ENCODE results near the gene BAHD1.

The BAHD1 gene

GRCh38 chr15:40405501-40406381, 35.0 kb upstream of the BAHD1 start, which contains the start of gene IVD:
Gene IVD (plus strand): TSS chr15:40405795. CDS start chr15:40405828, 33 bp downstream.
- peak within 1 kb of the TSS; percentile 58 for H3K4me3 ChIP-seq (ENCODE audit: control insufficient read depth, low read depth, low read length)
- no peak for TF ChIP-seq CTCF (IDR thresholded peaks at IDR 0.05; ENCODE audit: control insufficient read depth, insufficient read depth, low read depth, low read length, missing control alignments)
- DNase-seq (ENCODE audit: low read depth): peak; percentile 87

- TF ChIP-seq CTCF (IDR thresholded peaks at IDR 0.05; ENCODE audit: control insufficient read depth, insufficient read depth, low read depth, low read length, missing control alignments): no peak
- no peak overlapping the region for H3K4me3 ChIP-seq (ENCODE audit: control insufficient read depth, low read depth, low read length)
- no peak for DNase-seq (ENCODE audit: low read depth)
These were observed 33.3 kb upstream of the BAHD1 start for GRCh38 chr15:40407330-40407990.

- DNase-seq (ENCODE audit: low read depth): no peak
- no peak for TF ChIP-seq CTCF (IDR thresholded peaks at IDR 0.05; ENCODE audit: control insufficient read depth, insufficient read depth, low read depth, low read length, missing control alignments)
- H3K4me3 ChIP-seq (ENCODE audit: control insufficient read depth, low read depth, low read length): no peak overlapping the region
These were observed 31.4 kb upstream of the BAHD1 start for GRCh38 chr15:40409366-40409765.

- DNase-seq (ENCODE audit: low read depth): no peak
- no peak for TF ChIP-seq CTCF (IDR thresholded peaks at IDR 0.05; ENCODE audit: control insufficient read depth, insufficient read depth, low read depth, low read length, missing control alignments)
- H3K4me3 ChIP-seq (ENCODE audit: control insufficient read depth, low read depth, low read length): no peak overlapping the region
These were observed 30.3 kb upstream of the BAHD1 start for GRCh38 chr15:40410476-40410875.

GRCh38 chr15:40412095-40412759, 28.5 kb upstream of the BAHD1 start:
- no peak for DNase-seq (ENCODE audit: low read depth)
- no peak for TF ChIP-seq CTCF (IDR thresholded peaks at IDR 0.05; ENCODE audit: control insufficient read depth, insufficient read depth, low read depth, low read length, missing control alignments)
- no peak overlapping the region for H3K4me3 ChIP-seq (ENCODE audit: control insufficient read depth, low read depth, low read length)

GRCh38 chr15:40413036-40413435, 27.7 kb upstream of the BAHD1 start:
- no peak for TF ChIP-seq CTCF (IDR thresholded peaks at IDR 0.05; ENCODE audit: control insufficient read depth, insufficient read depth, low read depth, low read length, missing control alignments)
- H3K4me3 ChIP-seq (ENCODE audit: control insufficient read depth, low read depth, low read length): no peak overlapping the region
- DNase-seq (ENCODE audit: low read depth): no peak
